HG03439 (cell line): Measurements from ENCODE around the gene PCDHB1.
"Not testable (repeated sequence)": the region's sequence is repeated elsewhere in the genome, so short reads cannot be mapped to it uniquely, and the experiment has no call there.

Source experiments
- ATAC-seq: cut with Tn5 transposase; IDR thresholded peaks from one replicate; pipeline ENCODE4 v1.9.1; 2021; ENCODE audit warnings: mild to moderate bottlenecking, moderate library complexity; ENCODE audit not compliant: unreplicated experiment

The PCDHB1 gene

DNA sequence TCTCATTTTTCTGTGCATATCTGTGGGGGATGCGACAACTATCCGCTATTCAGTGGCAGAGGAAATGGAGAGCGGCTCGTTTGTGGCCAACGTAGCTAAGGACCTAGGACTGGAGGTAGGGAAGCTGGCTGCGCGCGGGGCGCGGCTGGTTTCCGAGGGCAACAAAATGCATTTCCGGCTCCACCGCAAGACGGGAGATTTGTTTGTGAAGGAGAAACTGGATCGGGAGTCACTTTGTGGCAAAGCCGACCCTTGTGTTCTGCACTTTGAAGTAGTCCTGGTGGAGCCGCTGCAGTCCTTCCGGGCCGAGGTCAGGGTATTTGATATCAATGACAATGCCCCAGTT is 320 bp downstream of the PCDHB1 start:
- no peak for ATAC-seq

DNA sequence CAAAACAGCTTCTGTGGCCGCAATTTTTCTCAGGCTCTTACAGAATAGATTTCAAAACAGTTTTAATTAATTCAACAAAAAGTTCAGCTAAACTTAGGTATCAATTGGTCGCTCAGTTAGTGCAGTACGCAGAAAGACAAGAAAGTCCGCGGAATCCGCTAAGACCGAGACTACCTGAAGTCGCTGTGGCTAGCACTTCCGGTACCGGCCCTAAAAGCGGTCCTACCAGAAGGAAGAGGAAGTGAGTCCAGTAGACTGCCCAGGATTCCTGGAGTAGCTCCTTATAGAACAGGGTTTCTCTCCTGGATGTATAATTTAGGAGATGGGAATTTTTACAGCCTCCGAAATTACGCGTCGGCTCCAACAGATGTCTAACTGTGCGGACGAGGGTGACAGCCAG is 26.7 kb downstream of the PCDHB1 start:
- no peak for ATAC-seq

DNA sequence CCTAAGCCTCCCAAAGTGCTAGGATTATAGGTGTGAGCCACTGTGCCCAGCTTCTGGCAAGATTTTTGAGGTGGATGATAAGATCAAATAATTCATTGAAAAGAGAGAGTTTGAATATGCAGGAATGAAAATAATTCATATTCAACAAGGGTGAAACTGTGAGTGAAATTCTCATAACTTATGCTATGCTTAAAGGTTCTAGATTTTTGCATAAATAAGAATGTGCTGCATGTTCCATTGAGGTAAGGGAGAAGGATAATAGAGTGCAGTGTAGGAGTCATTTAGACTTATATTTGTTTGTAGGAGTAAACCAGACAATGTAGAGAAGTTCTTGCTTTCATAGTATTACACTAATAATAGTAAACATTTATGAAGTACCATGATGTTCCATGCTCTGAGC is 31.1 kb downstream of the PCDHB1 start:
- ATAC-seq, result no peak

DNA sequence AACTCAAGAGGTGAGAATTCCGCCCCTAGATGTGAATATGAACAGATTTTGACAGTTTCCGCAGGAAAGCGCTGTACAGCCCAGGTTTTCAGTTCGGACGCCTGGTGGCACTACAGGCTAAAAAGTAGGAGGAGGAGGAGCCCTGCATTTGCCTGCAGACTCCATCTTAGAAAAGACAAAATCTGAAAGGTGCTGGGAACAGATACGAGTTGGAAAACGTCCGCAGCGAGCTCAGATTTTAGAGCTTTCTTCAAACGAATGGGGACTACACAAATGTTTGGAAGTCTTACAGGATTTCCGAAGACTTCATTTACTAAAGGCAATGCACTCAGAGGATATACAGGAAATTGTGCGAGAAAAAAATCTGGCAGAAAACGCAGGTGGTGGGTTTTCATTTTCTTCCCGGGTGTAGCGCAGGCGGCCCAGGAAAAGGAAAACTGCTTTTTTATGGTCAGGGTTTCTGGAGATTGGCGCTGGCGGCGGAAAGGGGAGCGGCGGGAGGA is 33.4 kb downstream of the PCDHB1 start:
- no peak for ATAC-seq

DNA sequence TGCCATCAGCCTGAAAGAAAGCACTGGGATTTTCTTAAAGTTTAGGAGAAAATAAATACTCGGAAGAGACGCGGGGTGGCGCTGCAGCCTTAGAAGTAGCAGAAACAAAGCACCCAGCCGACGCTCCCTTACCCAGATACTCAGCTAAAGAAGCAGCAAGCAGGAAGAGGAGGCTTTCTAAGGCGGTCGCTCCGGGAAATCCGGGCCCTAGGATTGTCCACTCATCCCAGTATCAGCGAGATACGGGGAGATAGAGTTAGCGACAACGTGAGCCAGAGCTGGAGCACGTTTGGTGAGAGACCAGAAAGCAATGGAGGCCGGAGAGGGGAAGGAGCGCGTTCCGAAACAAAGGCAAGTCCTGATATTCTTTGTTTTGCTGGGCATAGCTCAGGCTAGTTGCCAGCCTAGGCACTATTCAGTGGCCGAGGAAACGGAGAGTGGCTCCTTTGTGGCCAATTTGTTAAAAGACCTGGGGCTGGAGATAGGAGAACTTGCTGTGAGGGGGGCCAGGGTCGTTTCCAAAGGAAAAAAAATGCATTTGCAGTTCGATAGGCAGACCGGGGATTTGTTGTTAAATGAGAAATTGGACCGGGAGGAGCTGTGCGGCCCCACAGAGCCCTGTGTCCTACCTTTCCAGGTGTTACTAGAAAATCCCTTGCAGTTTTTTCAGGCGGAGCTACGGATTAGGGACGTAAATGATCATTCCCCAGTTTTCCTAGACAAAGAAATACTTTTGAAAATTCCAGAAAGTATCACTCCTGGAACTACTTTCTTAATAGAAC is 43.5 kb downstream of the PCDHB1 start, which contains the start of gene PCDHB2:
Gene PCDHB2 (plus strand): TSS at position 135 of the 782 bp plus-strand sequence. CDS start 176 bp downstream, at position 311.
- no peak for ATAC-seq

DNA sequence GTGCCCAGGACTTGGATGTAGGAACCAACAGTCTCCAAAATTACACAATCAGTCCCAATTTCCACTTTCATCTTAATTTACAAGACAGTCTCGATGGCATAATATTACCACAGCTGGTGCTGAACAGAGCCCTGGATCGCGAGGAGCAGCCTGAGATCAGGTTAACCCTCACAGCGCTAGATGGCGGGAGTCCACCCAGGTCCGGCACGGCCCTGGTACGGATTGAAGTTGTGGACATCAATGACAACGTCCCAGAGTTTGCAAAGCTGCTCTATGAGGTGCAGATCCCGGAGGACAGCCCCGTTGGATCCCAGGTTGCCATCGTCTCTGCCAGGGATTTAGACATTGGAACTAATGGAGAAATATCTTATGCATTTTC is 44.1 kb downstream of the PCDHB1 start:
- no peak for ATAC-seq

DNA sequence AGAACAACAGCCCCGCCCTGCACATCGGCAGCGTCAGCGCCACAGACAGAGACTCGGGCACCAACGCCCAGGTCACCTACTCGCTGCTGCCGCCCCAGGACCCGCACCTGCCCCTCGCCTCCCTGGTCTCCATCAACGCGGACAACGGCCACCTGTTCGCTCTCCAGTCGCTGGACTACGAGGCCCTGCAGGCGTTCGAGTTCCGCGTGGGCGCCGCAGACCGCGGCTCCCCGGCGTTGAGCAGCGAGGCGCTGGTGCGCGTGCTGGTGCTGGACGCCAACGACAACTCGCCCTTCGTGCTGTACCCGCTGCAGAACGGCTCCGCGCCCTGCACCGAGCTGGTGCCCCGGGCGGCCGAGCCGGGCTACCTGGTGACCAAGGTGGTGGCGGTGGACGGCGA is 45.0 kb downstream of the PCDHB1 start:
- ATAC-seq, result not testable (repeated sequence)

DNA sequence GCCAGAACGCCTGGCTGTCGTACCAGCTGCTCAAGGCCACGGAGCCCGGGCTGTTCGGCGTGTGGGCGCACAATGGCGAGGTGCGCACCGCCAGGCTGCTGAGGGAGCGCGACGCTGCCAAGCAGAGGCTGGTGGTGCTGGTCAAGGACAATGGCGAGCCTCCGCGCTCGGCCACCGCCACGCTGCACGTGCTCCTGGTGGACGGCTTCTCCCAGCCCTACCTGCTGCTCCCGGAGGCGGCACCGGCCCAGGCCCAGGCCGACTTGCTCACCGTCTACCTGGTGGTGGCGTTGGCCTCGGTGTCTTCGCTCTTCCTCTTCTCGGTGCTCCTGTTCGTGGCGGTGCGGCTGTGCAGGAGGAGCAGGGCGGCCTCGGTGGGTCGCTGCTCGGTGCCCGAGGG is 45.4 kb downstream of the PCDHB1 start:
- ATAC-seq, result not testable (repeated sequence)

DNA sequence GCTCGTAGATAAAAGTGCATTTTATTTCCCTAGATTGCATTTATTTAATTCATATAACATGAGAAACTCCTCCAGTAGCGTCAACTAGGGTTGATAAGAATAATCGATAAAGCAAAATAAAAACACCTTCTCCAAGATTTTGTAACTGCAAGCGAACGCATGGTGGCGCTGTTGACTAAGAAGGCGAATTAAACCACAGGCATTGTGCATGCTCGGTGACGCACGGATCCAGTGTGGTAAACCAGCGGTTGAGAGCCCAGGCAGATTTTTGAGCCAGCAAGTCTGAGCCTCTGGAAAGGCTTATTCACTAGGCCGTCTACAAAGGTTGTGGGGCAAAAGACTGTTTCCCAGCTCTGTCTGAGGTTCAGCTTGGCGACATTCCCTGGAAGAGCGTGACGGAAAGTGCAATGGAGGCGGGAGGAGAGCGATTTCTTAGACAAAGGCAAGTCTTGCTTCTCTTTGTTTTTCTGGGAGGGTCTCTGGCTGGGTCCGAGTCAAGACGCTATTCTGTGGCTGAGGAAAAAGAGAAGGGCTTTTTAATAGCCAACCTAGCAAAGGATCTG is 49.1 kb downstream of the PCDHB1 start, which contains the start of gene PCDHB3:
Gene PCDHB3 (plus strand): TSS at position 231 of the 563 bp plus-strand sequence. CDS start 177 bp downstream, at position 408.
- no peak for ATAC-seq

DNA sequence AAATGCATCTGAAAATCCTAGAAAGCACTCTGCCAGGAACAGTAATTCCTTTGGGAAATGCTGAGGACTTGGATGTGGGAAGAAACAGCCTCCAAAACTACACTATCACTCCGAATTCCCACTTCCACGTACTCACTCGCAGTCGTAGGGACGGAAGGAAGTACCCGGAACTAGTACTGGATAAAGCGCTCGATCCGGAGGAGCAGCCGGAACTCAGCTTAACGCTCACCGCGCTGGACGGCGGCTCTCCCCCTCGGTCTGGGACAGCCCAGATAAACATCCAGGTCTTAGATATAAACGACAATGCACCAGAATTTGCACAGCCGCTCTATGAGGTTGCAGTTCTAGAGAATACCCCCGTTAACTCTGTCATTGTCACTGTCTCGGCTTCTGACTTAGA is 49.9 kb downstream of the PCDHB1 start:
- no peak for ATAC-seq

DNA sequence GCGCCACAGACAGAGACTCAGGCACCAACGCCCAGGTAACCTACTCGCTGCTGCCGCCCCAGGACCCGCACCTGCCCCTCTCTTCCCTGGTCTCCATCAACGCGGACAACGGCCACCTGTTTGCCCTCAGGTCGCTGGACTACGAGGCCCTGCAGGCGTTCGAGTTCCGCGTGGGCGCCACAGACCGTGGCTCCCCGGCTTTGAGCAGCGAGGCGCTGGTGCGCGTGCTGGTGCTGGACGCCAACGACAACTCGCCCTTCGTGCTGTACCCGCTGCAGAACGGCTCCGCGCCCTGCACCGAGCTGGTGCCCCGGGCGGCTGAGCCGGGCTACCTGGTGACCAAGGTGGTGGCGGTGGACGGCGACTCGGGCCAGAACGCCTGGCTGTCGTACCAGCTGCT is 50.9 kb downstream of the PCDHB1 start:
- not testable (repeated sequence) for ATAC-seq

DNA sequence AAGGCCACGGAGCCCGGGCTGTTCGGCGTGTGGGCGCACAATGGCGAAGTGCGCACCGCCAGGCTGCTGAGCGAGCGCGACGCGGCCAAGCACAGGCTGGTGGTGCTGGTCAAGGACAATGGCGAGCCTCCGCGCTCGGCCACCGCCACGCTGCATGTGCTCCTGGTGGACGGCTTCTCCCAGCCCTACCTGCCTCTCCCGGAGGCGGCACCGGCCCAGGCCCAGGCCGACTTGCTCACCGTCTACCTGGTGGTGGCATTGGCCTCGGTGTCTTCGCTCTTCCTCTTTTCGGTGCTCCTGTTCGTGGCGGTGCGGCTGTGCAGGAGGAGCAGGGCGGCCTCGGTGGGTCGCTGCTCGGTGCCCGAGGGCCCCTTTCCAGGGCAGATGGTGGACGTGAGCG is 51.3 kb downstream of the PCDHB1 start:
- not testable (repeated sequence) for ATAC-seq

DNA sequence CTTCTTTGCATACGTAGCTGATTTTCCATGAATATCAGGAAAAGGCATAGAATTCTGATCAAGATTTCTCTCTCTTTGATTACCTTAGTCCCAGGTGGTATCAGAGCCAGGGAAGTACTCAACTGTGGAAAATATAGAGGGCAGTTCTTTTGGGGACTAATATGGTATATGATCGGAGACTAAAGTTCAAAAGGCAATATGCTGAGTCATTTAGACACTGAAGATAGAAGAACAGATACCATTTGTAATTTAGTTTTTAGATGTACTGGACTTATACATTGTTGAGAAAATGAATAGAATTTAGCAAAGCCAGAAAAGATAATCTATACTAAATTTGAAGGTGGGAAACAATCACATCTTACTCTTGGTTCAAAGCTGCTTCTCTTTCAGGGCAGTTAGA is 54.2 kb downstream of the PCDHB1 start:
- no peak for ATAC-seq
